HG03558 (cell line): ENCODE measurements around the gene SPTAN1.
"Not testable (repeated sequence)": the region's sequence is repeated elsewhere in the genome, so short reads cannot be mapped to it uniquely, and the experiment has no call there.

Experiments
- ATAC-seq: cut with Tn5 transposase; IDR thresholded peaks from one replicate; pipeline ENCODE4 v1.9.1; 2021; ENCODE audit warnings: moderate number of reproducible peaks; ENCODE audit not compliant: unreplicated experiment; ENCODE audit errors: extremely low read depth

The SPTAN1 gene

GRCh38 chr9:128551657-128552152 is 682 bp upstream of the SPTAN1 start:
- peak; percentile 13 for ATAC-seq

GRCh38 chr9:128552744-128553440 is 505 bp downstream of the SPTAN1 start:
- peak; percentile 15 for ATAC-seq

DNA sequence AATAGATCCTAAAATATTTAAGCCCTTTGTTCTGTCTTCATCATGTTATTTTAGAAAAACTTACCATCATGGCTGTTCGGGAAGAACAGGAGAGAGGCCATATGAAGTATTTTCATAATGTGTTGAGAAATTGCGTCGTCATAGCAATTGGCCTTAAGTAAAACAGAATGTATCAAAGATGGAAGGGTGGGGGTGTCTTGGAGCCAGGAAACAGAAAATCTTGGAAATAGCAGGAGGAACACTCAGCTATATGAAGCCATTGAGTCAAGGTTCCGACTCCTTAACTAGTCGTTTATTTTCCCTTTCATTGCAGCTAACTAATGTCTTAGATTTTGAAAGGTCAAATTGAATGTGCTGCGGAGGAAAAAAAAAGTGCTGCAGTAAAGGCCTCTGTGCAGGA is 1.3 kb downstream of the SPTAN1 start:
- no peak for ATAC-seq

GRCh38 chr9:128554155-128554862 is 1.9 kb downstream of the SPTAN1 start:
- ATAC-seq: no peak

GRCh38 chr9:128555180-128555721 is 2.9 kb downstream of the SPTAN1 start:
- no peak for ATAC-seq

DNA sequence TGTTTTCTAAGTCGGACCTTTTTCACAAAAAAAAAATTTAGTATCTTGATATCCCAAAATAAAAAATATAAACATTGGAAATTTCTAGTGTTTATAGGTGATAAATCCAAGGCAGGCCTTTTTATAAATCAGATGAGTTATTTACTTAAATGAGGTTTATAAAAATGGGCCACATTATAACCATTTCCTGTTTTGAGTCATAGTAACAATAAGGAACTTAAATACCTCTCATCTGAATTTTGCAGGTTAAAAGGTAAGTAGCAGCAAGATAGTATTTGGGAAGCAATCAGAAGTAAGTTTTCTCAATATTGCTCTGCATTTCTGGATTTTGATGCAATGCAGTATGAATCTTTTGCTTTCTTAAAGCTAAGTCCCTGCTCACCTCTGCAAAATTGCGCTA is 3.9 kb downstream of the SPTAN1 start:
- no peak for ATAC-seq

DNA sequence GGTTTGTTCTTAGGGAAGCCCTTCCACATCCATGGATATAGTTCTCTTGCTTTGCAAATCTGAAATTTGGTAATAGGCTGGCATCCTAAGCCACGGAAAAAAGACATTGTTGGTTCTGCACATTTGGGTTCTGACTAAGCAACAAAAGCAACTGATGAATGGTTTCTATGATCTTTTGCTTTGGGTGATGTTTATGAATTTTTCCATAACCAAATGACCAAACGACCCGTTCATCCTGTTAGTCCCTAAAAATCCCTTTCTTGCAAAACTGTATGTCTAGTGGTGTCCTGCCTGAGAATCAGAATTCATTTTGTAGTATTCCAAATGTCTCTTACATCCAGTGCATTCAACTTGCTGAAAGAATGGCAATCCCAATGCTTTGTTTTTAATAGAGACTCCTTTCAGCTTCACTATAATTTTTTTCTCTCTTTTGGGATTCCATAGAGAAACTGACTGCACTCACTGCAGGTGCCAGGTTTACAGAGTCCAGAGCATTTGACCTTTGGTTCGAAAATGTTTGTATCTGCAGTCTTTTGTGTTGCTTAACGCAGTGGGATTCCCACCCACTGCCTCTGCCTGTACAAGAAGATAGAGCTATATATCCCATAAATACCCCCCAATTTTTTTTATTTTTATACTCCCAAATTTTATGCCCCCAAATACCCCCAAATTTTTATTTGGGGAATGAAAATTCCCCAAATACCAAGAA is 4.7 kb downstream of the SPTAN1 start:
- ATAC-seq: no peak

- no peak for ATAC-seq
Measured at GRCh38 chr9:128558431-128559310, 6.3 kb downstream of the SPTAN1 start.

DNA sequence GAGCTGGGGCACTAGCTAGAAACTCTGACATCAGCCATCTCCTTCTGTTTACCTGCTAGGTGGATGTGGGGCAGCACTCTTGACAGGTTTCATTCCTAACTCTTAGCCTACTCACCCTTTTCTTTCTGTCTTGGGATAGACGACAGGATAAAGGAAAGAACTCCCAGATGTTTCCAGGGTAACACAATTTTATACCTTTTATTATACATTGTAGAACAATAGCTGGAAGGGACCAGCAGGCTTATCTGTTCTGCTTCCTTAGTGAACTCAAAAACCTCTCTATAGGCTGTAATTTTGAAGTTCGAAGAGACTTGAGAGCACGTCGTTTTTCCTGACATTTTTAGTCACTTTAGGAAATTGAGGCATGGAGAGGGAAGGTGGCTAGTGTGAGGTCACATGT is 13.2 kb downstream of the SPTAN1 start:
- ATAC-seq: no peak

DNA sequence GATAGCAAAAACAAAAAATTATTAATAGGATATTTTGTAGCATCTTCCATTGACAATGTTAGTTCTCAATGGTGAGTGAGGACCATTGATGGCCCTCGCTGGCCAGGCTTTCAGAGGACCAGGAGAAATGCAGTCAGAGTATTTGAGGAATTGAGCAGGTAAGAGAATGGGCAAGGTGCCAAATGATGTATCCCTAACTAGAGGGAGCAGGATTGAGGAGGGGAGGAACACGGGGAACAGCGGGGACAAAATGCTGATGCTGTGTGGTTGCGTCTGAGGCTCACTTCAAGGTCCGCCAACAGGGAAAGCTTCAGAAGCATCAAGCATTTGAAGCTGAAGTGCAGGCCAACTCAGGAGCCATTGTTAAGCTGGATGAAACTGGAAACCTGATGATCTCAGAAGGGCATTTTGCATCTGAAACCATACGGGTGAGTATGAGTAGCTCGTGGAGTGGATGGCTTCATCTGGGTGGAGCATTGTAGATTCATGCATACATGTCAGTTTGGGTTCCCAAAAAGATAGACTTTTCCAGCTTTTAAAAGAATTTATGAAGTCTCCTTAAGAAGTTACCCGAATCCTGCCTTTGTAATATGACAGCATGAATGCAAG is 16.2 kb downstream of the SPTAN1 start:
- no peak for ATAC-seq

DNA sequence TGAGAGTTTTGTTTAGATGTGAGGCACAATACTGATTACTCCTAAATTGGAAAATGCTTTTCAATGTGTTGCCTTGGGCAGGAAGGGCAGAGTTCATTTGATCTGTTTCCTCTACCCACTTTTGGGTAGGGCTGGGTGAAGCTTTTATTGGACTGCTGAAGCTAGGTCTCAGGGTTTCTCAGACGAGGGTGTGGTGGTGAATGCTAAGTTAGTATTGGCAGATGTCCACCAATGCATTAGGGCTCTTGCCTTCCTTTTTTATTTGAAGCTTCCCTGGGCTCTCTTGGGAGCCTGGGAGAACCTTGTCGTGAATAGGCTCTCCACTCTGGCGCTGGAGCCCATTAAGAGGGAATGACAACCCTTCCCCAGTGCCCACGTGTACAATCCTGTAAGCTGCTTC is 23.1 kb downstream of the SPTAN1 start:
- no peak for ATAC-seq

- no peak for ATAC-seq
Measured at GRCh38 chr9:128575916-128576315, 23.5 kb downstream of the SPTAN1 start.

GRCh38 chr9:128577206-128577605 is 24.8 kb downstream of the SPTAN1 start:
- ATAC-seq: no peak

DNA sequence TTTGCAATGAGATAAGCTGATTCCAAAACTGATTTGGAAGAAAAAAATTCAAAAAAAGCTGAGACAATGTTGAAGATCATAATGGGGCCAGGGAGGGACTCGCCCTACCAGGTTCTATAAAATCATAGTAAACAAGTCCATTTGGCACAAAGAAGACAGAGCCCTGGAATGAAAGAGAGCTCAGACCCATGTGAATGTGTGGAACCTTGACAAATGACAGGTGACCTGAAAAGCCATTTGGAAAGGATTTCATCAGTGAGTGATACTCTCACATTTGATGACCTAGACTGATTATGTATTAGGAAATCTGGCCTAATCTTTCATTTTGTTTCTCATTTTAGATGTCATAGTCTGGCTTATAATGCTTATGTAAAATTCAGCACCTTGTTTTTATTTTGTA is 26.8 kb downstream of the SPTAN1 start:
- ATAC-seq: no peak

GRCh38 chr9:128580731-128581130 is 28.3 kb downstream of the SPTAN1 start:
- ATAC-seq: no peak

DNA sequence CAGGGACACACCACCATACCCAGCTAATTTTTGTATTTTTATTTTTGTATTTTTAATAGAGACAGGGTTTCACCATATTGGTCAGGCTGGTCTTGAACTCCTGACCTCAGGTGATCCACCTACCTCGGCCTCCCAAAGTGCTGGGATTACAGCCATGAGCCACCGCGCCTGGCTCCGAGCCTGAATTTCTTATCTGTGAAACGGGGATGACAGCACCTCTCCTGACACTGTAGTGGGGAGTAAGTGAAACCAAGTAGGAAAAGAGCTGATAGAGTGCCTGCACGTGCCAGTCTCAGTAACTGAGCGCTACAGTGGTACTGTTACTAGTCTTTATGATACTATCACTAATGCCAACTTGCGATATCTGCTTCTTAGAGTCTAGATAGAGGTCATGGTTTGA is 32.8 kb downstream of the SPTAN1 start:
- not testable (repeated sequence) for ATAC-seq

- ATAC-seq: not testable (repeated sequence)
Measured at GRCh38 chr9:128586934-128587333, 34.5 kb downstream of the SPTAN1 start.

GRCh38 chr9:128587453-128587852 is 35.1 kb downstream of the SPTAN1 start:
- ATAC-seq: no peak

- no peak for ATAC-seq
Measured at GRCh38 chr9:128588581-128589233, 36.3 kb downstream of the SPTAN1 start.
